GM12878 (cell line): Measurements from ENCODE around the gene IZUMO1. TPM values are rescaled to one million over a fixed set of nuclear protein-coding genes. Genes with fewer than 3 reads are reported as not detected.

Experiments used
- BACH1 ChIP-seq: fragments of 450-650 bp; IDR thresholded peaks from 2 replicates; pipeline ENCODE4 v1.6.1; 2017; ENCODE audit warnings: mild to moderate bottlenecking, borderline replicate concordance
- MYB ChIP-seq: fragments of 150-350 bp; IDR thresholded peaks from 2 replicates; pipeline ENCODE4 v1.6.1; 2014; ENCODE audit warnings: mild to moderate bottlenecking, low read depth, low read length, borderline replicate concordance
- NKRF ChIP-seq: fragments of 450-650 bp; conservative IDR thresholded peaks from 2 replicates; pipeline ENCODE4 v1.6.1; 2017; ENCODE audit warnings: mild to moderate bottlenecking, moderate library complexity
- PML ChIP-seq: IDR thresholded peaks from 2 replicates; pipeline ENCODE4 v1.6.1; 2012; ENCODE audit warnings: low read length, inconsistent platforms
- SMAD1 ChIP-seq: fragments of 450-650 bp; IDR thresholded peaks from 2 replicates; pipeline ENCODE4 v1.6.1; 2018; ENCODE audit warnings: mild to moderate bottlenecking, low read depth; ENCODE audit not compliant: partially characterized antibody
- polyA plus RNA-seq, 11 experiments: library from polyadenylated mRNA; depleted of rRNA in 4 of 11; unstranded in 6 of 11; stranded (reverse) in 5 of 11; fragments of >200 nt; fragmentation: Nextera tagmentation in 4 of 11; fragmentation: Illumina TruSeq in 1 of 11; extraction: Ambion mirVana in 4 of 11; extraction: Trizol in 1 of 11; gene quantifications; 1 replicate in 1 of 11; 2 replicates in 10 of 11; pipeline versions ENCODE4 v1.2.1 to v1.2.3, GENCODE V29; 2011 to 2016; ENCODE audit warnings: inconsistent platforms in 2 of 11, missing spikeins in 2 of 11, low read depth in 1 of 11
- total RNA-seq, 4 experiments: library from RNA; depleted of rRNA in 3 of 4; stranded (reverse); fragments of >200 nt in 3 of 4; fragmentation: Illumina TruSeq in 1 of 4; extraction: Trizol in 1 of 4; gene quantifications; 2 replicates each; pipeline versions ENCODE4 v1.2.1 to v1.2.3, GENCODE V29; 2013 to 2021
- TF ChIP-seq, protein P1 (sequence below): IDR thresholded peaks from 2 replicates; pipeline ENCODE4 v1.6.1; 2011; ENCODE audit warnings: low read depth, low read length, improper control_type of control experiment, borderline replicate concordance
- TF ChIP-seq, protein P2 (sequence below), 3 experiments: IDR thresholded peaks in 2 of 3; conservative IDR thresholded peaks in 1 of 3; 2 replicates each; pipeline ENCODE4 v1.5.1; 2011; ENCODE audit warnings: low read depth in 3 of 3, low read length in 3 of 3, mild to moderate bottlenecking in 3 of 3, control low read depth in 2 of 3, moderate library complexity in 2 of 3, inconsistent platforms in 1 of 3, mixed read lengths in 1 of 3; ENCODE audit not compliant: control insufficient read depth in 2 of 3, insufficient read depth in 1 of 3; ENCODE audit errors: extremely low read depth in 1 of 3

Gene IZUMO1
- total and polyA plus RNA-seq, 10 of the 15 experiments (the other 5 are each of a cell fraction or from before 2014, with no cell fraction given): not detected

- TF ChIP-seq, protein P1, sequence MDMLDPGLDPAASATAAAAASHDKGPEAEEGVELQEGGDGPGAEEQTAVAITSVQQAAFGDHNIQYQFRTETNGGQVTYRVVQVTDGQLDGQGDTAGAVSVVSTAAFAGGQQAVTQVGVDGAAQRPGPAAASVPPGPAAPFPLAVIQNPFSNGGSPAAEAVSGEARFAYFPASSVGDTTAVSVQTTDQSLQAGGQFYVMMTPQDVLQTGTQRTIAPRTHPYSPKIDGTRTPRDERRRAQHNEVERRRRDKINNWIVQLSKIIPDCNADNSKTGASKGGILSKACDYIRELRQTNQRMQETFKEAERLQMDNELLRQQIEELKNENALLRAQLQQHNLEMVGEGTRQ: no peak
- TF ChIP-seq SMAD1 (no peak), NKRF (no peak), PML (no peak), MYB (no peak), BACH1 (no peak)
- TF ChIP-seq, protein P2, sequence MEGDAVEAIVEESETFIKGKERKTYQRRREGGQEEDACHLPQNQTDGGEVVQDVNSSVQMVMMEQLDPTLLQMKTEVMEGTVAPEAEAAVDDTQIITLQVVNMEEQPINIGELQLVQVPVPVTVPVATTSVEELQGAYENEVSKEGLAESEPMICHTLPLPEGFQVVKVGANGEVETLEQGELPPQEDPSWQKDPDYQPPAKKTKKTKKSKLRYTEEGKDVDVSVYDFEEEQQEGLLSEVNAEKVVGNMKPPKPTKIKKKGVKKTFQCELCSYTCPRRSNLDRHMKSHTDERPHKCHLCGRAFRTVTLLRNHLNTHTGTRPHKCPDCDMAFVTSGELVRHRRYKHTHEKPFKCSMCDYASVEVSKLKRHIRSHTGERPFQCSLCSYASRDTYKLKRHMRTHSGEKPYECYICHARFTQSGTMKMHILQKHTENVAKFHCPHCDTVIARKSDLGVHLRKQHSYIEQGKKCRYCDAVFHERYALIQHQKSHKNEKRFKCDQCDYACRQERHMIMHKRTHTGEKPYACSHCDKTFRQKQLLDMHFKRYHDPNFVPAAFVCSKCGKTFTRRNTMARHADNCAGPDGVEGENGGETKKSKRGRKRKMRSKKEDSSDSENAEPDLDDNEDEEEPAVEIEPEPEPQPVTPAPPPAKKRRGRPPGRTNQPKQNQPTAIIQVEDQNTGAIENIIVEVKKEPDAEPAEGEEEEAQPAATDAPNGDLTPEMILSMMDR (IDR thresholded peaks at IDR 0.05 in 2 of 3, conservative IDR thresholded peaks at IDR 0.05 in 1 of 3; ENCODE audit: control insufficient read depth in 2 of 3, extremely low read depth in 1 of 3, insufficient read depth in 1 of 3, low read depth in 3 of 3, low read length in 3 of 3): no peak
Measured at GRCh38 chr19:48770266-48770665, 23.6 kb upstream of the IZUMO1 start (continued).
